ENCODE measurements around the gene PPP1CB. TPM values are rescaled to one million over a fixed set of nuclear protein-coding genes. Genes with fewer than 3 reads are reported as not detected.

PPP1CB gene
- total RNA-seq, 2 experiments from 2014 or later, result 290 to 304 TPM

DNA sequence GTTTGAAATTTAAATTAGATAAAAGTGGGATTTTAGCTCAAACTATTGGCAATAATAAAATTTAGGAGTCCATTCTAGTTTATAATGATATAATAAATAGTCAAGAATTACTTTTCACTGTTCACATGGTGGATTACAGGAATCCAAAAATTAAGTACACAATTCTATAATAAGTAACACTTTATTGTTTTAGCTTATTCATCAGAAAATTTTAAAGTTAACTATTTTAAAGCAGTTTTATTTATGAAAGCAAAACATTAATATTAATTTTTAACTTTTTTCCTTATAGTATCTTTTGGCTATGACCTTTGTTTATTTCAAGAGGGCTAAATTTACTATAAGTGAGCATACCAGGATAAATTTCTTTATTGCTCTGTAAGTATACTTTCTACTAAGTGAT is 70.4 kb downstream of the PPP1CB start:
- no peaks in the 10 kb centered on the region for H3K9me3 Mint-ChIP-seq

DNA sequence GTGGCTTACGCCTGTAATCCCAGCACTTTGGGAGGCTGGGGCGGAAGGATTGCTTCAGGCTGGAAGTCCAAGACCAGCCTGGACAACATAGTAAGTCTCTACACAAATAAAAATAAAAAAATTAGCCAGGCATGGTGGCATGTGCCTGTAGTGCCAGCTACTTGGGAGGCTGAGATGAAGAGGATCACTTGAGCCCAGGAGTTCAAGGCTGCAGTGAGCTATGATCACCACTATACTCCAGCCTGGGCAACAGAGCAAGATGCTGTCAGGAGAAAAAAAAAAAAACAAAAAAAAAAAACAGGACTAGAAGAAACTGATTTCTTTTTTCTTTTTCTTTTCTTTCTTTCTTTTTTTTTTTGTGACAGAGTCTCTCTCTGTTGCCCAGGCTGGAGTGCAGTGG is 72.6 kb downstream of the PPP1CB start:
- Mint-ChIP-seq H3K27ac (no peak overlapping the region), H3K9me3 (no peaks in the 10 kb centered on the region), H3K4me3 (no peak overlapping the region), H3K4me1 (ENCODE audit: low read depth) (no peaks in the 10 kb centered on the region), H3K36me3 (ENCODE audit: low read depth) (no peaks in the 10 kb centered on the region), H3K27me3 (no peaks in the 10 kb centered on the region)
- intact Hi-C loops (cut with DNase I, micrococcal nuclease), result loop anchor here (5.0 kb wide), 3 partner anchors 73 to 1248 kb away; no protein-coding TSS in a partner anchor
- Histone ChIP-seq H3K36me3 (ENCODE audit: insufficient read depth, low read length) (no peaks in the 10 kb centered on the region), H3K4me3 (ENCODE audit: low read length) (no peak overlapping the region), H3K9me3 (ENCODE audit: control insufficient read depth in 1 of 2, insufficient read depth in 1 of 2, low read length in 2 of 2) (no peaks in the 10 kb centered on the region), H3K4me1 (ENCODE audit: insufficient read depth, low read length) (no peaks in the 10 kb centered on the region), H3K27me3 (ENCODE audit: control insufficient read depth in 1 of 2, insufficient read depth in 2 of 2, low read length in 2 of 2) (no peaks in the 10 kb centered on the region), H3K27ac (ENCODE audit: low read depth in 1 of 2, low read length in 2 of 2) (no peak overlapping the region)
- no peak for ATAC-seq (ENCODE audit: poor library complexity)
- POLR2A ChIA-PET, result no interaction called here
- TF ChIP-seq, protein P1, sequence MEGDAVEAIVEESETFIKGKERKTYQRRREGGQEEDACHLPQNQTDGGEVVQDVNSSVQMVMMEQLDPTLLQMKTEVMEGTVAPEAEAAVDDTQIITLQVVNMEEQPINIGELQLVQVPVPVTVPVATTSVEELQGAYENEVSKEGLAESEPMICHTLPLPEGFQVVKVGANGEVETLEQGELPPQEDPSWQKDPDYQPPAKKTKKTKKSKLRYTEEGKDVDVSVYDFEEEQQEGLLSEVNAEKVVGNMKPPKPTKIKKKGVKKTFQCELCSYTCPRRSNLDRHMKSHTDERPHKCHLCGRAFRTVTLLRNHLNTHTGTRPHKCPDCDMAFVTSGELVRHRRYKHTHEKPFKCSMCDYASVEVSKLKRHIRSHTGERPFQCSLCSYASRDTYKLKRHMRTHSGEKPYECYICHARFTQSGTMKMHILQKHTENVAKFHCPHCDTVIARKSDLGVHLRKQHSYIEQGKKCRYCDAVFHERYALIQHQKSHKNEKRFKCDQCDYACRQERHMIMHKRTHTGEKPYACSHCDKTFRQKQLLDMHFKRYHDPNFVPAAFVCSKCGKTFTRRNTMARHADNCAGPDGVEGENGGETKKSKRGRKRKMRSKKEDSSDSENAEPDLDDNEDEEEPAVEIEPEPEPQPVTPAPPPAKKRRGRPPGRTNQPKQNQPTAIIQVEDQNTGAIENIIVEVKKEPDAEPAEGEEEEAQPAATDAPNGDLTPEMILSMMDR (IDR thresholded peaks at IDR 0.05), result no peak
- DNase-seq, result no peak
- CTCF ChIA-PET, result interaction anchor here (0.6 to 2.3 kb wide), 3 partner anchors 9 to 1655 kb away, joined by 3 to 7 read pairs (median 3); no protein-coding TSS in a partner anchor

More for the DNA sequence above, 70.4 kb downstream of the PPP1CB start:
- H3K4me3 Mint-ChIP-seq, result no peak overlapping the region
- no peaks in the 10 kb centered on the region for H3K27me3 ChIP-seq (ENCODE audit: control insufficient read depth in 1 of 2, insufficient read depth in 2 of 2, low read length in 2 of 2)
- no peak for ATAC-seq (ENCODE audit: poor library complexity)
- no peaks in the 10 kb centered on the region for H3K4me1 ChIP-seq (ENCODE audit: insufficient read depth, low read length)
- H3K27ac Mint-ChIP-seq, result no peak overlapping the region
- no peaks in the 10 kb centered on the region for H3K27me3 Mint-ChIP-seq
- DNase-seq, result no peak
- H3K4me1 Mint-ChIP-seq (ENCODE audit: low read depth), result no peaks in the 10 kb centered on the region
- no peaks in the 10 kb centered on the region for H3K36me3 Mint-ChIP-seq (ENCODE audit: low read depth)
- intact Hi-C loops (cut with DNase I, micrococcal nuclease), result loop anchor here (5.0 kb wide), 3 partner anchors 75 to 1250 kb away; no protein-coding TSS in a partner anchor
- H3K9me3 ChIP-seq (ENCODE audit: control insufficient read depth in 1 of 2, insufficient read depth in 1 of 2, low read length in 2 of 2), result no peaks in the 10 kb centered on the region
- H3K4me3 ChIP-seq (ENCODE audit: low read length), result no peak overlapping the region
- ChIA-PET POLR2A (no interaction called here), CTCF (interaction anchor here (1.1 kb wide), 1 partner anchor 255 kb away, joined by 3 read pairs; no protein-coding TSS in a partner anchor)
- H3K27ac ChIP-seq (ENCODE audit: low read depth in 1 of 2, low read length in 2 of 2), result no peak overlapping the region
- H3K36me3 ChIP-seq (ENCODE audit: insufficient read depth, low read length), result no peaks in the 10 kb centered on the region
- TF ChIP-seq, protein P1 (IDR thresholded peaks at IDR 0.05), result no peak

GRCh38 chr2:28824870-28825269 is 73.2 kb downstream of the PPP1CB start:
- no peaks in the 10 kb centered on the region for H3K4me1 Mint-ChIP-seq (ENCODE audit: low read depth)
- ChIA-PET POLR2A (no interaction called here), CTCF (interaction anchor here (1.1 to 2.3 kb wide), 3 partner anchors 10 to 258 kb away, joined by 3 to 7 read pairs (median 4); no protein-coding TSS in a partner anchor)
- no peaks in the 10 kb centered on the region for H3K36me3 ChIP-seq (ENCODE audit: insufficient read depth, low read length)
- H3K27ac Mint-ChIP-seq, result no peak overlapping the region
- no peaks in the 10 kb centered on the region for H3K27me3 Mint-ChIP-seq
- no peak overlapping the region for H3K27ac ChIP-seq (ENCODE audit: low read depth in 1 of 2, low read length in 2 of 2)
- intact Hi-C loops (cut with DNase I, micrococcal nuclease), result loop anchor here (5.0 kb wide), 3 partner anchors 72 to 1247 kb away; no protein-coding TSS in a partner anchor
- DNase-seq (no peak), ATAC-seq (ENCODE audit: poor library complexity) (no peak)
- no peaks in the 10 kb centered on the region for H3K9me3 Mint-ChIP-seq
- no peaks in the 10 kb centered on the region for H3K36me3 Mint-ChIP-seq (ENCODE audit: low read depth)
- no peaks in the 10 kb centered on the region for H3K27me3 ChIP-seq (ENCODE audit: control insufficient read depth in 1 of 2, insufficient read depth in 2 of 2, low read length in 2 of 2)
- no peaks in the 10 kb centered on the region for H3K9me3 ChIP-seq (ENCODE audit: control insufficient read depth in 1 of 2, insufficient read depth in 1 of 2, low read length in 2 of 2)
- no peaks in the 10 kb centered on the region for H3K4me1 ChIP-seq (ENCODE audit: insufficient read depth, low read length)
- TF ChIP-seq, protein P1 (IDR thresholded peaks at IDR 0.05), result no peak
- H3K4me3 Mint-ChIP-seq, result no peak overlapping the region
- H3K4me3 ChIP-seq (ENCODE audit: low read length), result no peak overlapping the region

Data from CD4-positive, alpha-beta T cell (primary cell).